Activated naive CD4-positive, alpha-beta T cell treated with Interleukin-2 at 50 U/mL for 16 hours (primary cell): ENCODE measurements around the gene ANKRD6.
"Not testable (repeated sequence)": the region's sequence is repeated elsewhere in the genome, so short reads cannot be mapped to it uniquely, and the experiment has no call there.

ENCODE experiments used
- DNase-seq: peaks from one replicate; pipeline ENCODE4 v3.0.0-alpha.2; 2020

The ANKRD6 gene

GRCh38 chr6:89432875-89433251 lies at the start of gene ANKRD6:
Gene ANKRD6 (plus strand): TSS chr6:89433152. CDS start chr6:89566977, 133,825 bp downstream.
- peak; percentile 85 for DNase-seq

- no peak for DNase-seq
These were observed 47.7 kb upstream of the ANKRD6 start for GRCh38 chr6:89385156-89385667.

DNA sequence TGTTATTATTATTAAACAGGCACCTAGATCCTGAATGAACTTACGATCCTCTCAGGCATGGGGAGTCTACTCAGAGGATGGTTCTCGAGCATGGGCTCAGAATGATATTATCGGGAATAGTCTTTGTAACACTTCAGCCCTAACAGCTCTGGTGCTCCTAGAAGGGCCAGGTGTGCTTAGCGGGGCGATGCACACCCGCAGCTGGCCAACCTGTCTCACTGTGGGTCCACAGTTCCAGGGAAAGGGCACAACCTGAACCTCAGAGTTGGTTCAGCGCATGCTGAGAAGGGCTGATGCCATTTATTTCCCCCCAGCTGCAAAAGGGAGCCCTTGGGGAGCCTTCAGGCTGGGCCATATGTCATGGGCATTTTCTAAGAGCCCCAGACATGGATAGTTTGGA lies 47.1 kb upstream of the ANKRD6 start:
- DNase-seq: no peak

DNA sequence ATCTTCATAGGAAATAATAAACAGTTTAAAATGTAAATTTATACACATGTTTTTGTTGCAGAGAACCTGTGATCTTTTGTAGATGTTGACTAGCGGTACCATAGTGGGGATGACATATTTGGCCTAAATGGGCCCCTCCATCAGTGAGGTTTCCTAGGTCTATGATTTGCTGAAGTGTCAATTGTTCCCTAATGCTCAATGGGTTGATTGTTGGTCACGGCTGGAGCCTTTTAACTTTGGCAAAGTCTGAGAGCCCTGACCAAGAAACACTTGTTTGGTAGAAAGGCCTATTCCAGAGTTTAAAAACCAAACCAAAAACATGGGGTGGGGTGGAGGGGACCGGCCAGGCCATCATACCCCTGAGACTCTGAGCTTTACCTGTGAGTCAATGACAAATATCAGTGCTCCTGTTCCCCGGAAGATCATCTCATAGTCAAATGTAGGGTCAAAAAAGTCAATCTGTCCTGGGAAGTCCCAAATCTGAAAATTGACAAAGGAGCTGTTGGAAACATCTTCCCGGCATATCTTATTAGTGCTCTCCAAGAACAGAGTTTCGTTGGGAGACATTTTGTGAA lies 45.9 kb upstream of the ANKRD6 start:
- no peak for DNase-seq

DNA sequence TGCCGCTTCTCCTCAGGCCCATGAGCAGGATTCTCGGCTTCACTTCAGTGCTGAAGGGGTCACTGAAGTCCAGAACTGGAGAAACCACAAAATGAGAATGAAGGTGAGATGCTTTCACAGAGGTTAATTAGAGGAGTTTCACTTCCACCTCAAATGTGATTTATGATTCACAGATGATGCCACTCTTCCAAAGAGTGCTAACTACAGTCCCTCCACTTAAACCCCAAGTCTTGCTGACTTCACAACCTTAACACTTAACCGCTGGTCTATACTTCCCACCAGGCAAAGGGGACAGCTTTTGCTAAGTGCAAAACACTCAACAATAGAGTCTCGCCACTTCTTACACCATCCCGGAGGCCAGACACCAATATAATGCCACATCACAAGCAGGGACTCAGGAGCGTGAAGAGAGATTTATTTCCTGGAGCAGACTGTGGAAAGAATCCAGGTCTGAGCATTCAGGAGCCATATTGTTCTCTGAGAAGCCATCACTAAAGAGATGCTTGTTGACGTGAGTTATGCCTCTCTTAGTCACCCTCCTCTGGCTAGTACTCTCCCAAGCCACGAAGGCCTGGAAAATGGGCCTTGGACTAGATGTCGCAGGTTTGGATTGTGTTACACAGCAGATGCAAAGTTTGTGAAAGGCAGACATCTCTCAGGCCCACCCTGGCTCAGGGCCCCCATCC lies 45.3 kb upstream of the ANKRD6 start:
- no peak for DNase-seq

GRCh38 chr6:89388846-89389245 lies 44.1 kb upstream of the ANKRD6 start:
- DNase-seq: no peak

DNA sequence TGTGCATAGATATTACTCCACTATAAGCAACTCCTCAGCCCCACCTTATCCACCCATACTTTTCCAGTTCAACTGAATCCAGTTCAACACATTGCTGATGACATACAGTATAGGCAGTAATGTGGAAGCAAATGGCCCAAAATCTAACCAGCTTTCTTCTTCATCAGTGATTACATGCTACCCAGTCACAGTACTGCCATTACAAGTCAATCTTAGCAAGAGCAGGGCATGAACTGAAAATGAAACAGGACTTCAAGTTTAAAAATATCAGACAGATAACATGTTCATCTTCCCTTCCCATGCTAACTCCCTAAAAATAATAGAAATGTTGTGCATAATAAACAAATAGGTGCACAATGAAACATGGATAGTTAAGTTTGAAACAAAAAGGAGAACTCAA lies 40.1 kb upstream of the ANKRD6 start:
- no peak for DNase-seq

DNA sequence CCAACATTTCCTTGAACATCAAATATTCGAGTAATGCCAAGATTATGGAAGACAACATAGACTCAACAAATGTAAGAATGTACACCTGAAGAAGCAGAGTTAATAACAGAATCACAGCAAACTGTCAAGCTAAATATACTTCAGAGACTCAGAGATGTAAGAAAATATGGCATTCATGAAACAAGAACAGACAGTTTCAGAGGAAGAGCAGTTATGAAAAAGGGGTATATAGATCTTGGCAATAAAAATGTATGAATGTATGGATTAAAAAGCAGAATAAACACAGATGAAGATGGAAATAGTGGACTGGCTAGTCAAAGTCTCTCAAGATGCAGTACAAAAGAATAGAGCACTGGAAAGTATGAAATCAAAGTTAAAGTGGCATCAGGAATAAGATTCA lies 39.3 kb upstream of the ANKRD6 start:
- no peak for DNase-seq

- not testable (repeated sequence) for DNase-seq
These were observed 35.1 kb upstream of the ANKRD6 start for GRCh38 chr6:89397884-89398283.

DNA sequence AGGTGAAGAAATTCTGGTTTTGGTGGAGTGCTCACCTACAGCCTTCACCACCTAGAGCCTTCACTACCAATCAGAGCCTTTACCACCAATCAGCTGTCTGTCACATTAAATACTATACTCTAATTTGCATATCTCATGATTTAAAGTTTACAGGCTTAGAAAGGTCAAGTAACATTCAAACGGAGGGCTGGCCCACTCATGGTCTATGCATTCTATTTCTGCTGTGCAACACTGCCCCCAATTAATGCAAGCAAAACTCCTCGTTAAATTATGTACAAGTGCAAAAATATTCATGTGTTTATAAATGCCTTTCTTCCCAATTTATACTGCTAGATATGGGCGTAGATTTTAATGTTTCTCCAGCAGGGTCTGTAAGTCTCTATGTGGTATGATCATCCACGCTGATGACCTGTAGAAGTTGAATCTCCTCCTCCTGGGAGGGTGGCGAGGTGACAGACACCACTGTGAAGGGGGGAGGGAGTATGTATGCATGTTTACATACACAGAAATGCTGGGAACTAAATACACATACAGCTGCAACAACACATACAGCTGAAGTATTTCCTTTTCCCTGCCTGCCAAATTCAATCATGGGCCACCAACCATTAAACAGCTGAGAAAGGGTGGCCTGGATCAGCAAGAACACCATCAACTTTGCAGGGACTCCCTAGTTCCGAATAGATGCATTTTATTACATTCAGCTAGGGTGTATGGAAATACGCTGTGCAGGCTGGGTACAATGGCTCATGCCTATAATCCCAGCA lies 34.0 kb upstream of the ANKRD6 start:
- no peak for DNase-seq

- DNase-seq: no peak
These were observed 32.9 kb upstream of the ANKRD6 start for GRCh38 chr6:89400050-89400449.

- no peak for DNase-seq
These were observed 32.0 kb upstream of the ANKRD6 start for GRCh38 chr6:89400912-89401399.

DNA sequence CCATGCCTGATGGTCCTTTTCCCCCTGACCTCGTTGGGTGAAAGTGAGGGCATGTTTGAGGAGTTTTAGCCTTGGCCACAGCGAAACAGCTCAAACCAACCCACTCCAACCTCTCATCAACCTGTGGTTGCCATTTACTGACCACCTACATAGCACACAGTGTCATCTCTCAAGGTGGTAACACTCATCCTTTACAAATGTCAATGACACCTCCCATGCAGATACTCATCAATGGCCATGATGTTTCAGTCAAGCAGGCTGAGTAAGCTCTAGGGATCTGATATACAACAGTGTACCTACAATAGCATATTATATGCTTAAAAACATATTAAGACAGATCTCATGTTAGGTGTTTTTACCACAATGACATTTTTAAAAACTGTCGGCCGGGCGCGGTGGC lies 30.2 kb upstream of the ANKRD6 start:
- no peak for DNase-seq

DNA sequence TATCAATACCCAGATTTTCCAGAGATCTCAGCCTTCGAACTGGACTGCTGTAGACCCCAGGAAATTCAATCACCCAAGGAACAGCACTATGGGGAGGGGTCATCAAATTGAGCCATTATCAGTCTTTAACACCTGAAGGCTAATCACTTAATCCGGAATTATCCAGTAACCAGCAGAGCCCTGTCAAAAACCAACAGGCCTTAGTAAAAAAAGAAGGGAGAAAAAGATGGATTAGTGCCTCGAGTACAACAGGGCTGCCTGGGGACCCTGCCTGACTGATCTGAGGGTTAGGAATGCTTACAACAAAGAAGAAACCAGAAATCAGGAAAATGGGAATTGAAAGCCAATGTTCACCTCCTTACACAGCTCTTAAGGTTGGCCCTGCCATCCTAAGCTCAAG lies 28.4 kb upstream of the ANKRD6 start:
- DNase-seq: no peak

DNA sequence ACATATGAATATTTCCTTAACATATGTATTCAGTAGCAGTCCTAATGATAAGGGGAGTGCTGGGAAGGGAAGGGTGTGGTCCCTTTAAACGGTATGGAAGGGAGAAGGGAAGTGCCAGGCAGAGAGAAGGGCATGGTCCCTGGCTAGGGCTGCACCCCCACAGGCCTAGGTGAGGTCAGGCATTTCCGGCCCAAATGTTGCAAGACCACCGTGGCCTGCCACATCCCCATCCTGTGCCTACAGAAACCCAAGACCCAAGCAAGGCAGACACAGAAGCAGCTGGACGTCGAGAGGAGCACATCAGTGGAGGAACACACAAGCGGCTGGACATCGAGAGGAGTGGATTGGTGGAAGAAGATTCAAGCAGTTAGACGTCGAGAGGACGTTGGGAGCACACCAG lies 26.8 kb upstream of the ANKRD6 start:
- DNase-seq: no peak

- DNase-seq: no peak
These were observed 23.4 kb upstream of the ANKRD6 start for GRCh38 chr6:89409461-89410035.

GRCh38 chr6:89410231-89410761 lies 22.7 kb upstream of the ANKRD6 start:
- no peak for DNase-seq

DNA sequence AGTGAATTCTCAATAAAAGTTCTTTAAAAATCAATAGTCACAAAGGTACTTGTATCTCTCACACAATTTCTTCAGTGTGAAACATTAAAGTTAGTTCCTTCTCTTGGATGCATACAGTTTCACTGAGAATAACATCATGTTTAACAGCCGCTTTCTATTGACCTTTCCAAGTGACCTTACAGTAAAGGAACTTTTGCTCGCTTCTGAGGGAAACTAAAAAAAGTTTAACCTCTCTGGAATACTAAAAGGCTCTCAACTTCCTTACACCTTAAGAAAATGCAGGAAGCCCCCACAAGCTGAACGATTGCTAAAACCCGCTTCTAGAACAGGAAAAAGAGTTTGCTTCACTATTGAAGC lies 22.2 kb upstream of the ANKRD6 start:
- DNase-seq: no peak

- DNase-seq: peak; percentile 28
These were observed 21.5 kb upstream of the ANKRD6 start for GRCh38 chr6:89411145-89412070.

DNA sequence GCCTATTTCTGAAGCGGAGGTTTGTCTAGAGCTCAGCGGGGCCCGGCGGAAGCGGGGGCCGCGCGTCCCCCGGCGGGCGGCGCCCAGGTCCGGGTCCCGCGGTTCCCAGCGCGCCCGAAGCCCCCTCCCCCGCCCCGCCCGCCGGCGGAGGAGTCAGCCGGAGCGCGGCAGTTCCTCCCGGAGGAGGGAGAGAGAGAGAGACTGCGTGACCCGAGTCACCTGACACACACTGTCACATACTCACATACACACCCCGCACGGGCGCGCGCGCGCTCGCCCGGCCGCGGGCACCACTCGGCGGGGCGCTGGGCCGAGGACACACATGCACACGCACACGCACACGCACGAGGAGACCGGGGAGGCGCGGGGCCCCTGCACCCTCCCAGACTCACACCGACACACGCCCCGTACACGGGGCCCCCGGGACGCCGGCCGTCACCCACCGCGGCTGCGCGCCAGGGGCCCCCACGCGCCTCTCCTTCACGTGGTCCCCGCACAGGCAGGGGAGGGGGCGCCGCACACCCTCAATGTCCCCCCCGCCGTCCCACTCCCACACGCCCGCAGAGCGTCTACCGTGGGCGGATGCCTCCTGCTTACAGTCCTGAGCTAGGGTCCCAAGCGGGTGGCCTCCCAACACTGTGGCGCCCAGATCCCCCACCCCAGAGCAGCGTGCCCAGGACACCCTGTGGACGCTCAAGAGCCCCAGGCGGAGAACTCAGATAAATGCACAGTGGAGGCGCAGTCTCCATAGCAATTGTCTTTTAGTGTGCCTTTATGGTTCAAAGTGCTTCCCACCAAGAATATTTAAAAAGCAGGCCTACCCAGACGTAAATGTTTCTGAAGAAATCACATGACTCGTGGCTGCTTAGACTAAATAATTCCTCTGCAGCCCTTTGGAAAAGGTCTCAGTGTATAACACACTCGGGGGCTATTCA lies 20.6 kb upstream of the ANKRD6 start, which contains the start of gene RRAGD:
RRAGD (minus strand) TSS at position 203 of the 935 bp plus-strand sequence. CDS start 280 bp downstream, outside the sequence.
- DNase-seq: peak; percentile 60

GRCh38 chr6:89413006-89413400 lies 19.9 kb upstream of the ANKRD6 start:
- no peak for DNase-seq
